Measurements from ENCODE around the gene IL22RA1.

The IL22RA1 gene

DNA sequence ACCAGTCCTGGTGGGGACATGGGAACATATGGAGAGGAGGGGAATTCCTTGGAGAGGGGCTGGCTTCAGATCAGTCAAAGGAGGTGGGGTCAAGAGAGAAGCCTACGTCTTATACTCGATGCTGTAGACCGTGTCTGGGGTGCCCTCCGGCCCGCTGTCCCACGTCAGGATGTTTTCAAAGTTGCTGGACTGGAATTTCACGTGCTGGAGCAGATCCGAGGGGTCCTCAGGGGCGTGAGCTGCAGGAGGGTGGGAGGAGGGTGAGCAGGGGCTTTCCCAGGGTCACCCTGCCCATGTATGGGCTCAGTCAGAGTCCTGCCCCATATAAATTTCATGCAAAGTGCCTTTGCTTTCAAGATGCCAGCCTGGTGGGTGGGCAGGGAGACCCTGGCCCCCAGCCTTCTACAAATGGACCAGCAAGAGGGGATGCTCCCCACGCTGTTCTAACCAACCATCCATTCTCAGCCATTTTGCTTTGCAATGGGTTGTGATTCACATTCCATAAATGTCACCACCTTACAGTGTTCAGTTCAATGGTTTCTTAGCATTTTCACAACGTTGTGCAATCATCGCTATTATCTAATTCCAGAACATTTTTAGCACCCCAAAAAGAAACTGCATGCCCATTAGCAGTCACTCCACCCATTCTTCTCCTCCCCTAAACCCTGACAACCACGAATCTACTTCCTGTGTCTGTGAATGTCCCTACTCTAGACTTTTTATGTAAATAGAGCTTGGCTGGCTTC lies 4.3 kb downstream of the IL22RA1 start:
- no peaks in the 10 kb centered on the region for H3K4me1 Mint-ChIP-seq (ENCODE audit: low read depth)
- intact Hi-C loops (cut with micrococcal nuclease) = no loop called here
- H3K4me3 Mint-ChIP-seq = no peak overlapping the region
- no peak overlapping the region for H3K27ac Mint-ChIP-seq
- peaks cover 11% of the 10 kb centered on the region for H3K27me3 Mint-ChIP-seq
- no peaks in the 10 kb centered on the region for H3K36me3 Mint-ChIP-seq (ENCODE audit: low read depth)
- H3K9me3 Mint-ChIP-seq = no peaks in the 10 kb centered on the region

DNA sequence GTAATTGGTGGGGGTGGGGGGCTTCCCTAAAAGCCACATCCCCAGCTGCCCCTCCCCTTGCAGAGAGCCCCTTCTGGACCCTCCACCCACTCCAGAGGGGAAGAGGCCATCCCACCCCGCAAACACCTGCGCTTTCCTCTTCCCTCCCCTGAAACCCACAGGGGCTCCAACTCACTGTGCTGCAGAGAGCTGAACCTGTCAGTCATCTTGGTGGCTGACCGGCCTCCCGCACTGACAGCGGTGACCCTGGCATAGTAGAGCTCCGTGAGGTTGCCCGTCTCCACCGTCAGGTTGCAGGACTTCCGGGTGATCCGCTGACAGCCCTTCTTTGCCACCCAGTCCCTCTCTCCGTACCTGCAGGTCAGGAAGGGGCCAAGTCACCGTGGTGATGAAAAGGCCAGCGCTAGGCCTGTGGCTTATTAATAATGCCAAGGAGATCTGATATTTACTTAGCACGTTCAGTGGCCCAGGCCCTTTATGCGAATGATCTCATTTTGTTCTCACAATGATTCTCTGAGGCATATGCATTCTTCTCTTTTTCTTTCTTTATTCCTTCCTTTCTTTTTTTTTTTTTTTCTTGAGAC lies 5.9 kb downstream of the IL22RA1 start:
- H3K27me3 Mint-ChIP-seq = peaks cover 10% of the 10 kb centered on the region
- no peaks in the 10 kb centered on the region for H3K4me1 Mint-ChIP-seq (ENCODE audit: low read depth)
- no peaks in the 10 kb centered on the region for H3K9me3 Mint-ChIP-seq
- H3K36me3 Mint-ChIP-seq (ENCODE audit: low read depth) = no peaks in the 10 kb centered on the region
- intact Hi-C loops (cut with micrococcal nuclease) = no loop called here
- H3K27ac Mint-ChIP-seq = no peak overlapping the region
- H3K4me3 Mint-ChIP-seq = no peak overlapping the region

DNA sequence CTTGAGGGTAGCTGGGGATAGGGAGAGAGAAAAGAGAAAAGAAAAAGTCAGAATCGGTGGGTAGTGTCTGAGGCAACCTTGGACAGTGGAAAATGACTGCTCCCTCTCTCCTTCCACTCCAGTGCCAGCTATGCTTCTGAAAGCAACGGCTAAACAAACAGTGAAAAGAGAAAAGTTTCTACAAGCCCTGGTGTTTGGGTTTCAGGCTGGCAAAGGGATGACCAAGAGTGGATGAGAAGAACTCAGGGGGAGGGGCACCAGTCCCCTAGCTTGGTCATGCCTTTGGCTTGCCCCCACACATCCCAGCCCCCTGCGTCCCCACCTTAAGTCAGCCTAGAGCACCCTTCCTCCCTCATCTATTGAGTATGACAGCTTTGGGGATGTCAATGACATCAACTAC lies 8.6 kb downstream of the IL22RA1 start:
- intact Hi-C loops (cut with micrococcal nuclease) = no loop called here
- Mint-ChIP-seq H3K9me3 (peaks cover under 1% of the 10 kb centered on the region), H3K36me3 (ENCODE audit: low read depth) (no peaks in the 10 kb centered on the region), H3K4me3 (no peak overlapping the region), H3K27ac (no peak overlapping the region), H3K4me1 (ENCODE audit: low read depth) (no peaks in the 10 kb centered on the region), H3K27me3 (peaks cover 10% of the 10 kb centered on the region)

DNA sequence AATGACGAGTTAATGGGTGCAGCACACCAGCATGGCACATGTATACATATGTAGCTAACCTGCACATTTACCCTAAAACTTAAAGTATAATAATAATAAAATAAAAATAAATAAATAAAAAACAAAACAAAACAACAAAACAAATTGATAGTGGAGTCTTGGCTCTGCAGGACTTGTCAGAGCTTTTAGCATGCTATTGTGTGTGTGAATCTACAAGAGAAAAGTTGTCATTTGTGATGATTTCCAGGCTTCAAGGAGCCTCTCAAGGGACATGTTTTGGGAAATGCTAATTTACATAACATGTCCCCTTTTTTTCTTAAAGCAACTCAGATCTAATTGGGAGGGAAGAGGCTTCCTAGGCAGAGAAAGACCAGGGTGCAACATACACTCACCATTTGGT lies 9.1 kb downstream of the IL22RA1 start:
- peaks cover 7% of the 10 kb centered on the region for H3K9me3 Mint-ChIP-seq
- H3K27me3 Mint-ChIP-seq = peaks cover 14% of the 10 kb centered on the region
- H3K27ac Mint-ChIP-seq = no peak overlapping the region
- no peaks in the 10 kb centered on the region for H3K4me1 Mint-ChIP-seq (ENCODE audit: low read depth)
- intact Hi-C loops (cut with micrococcal nuclease) = no loop called here
- no peaks in the 10 kb centered on the region for H3K36me3 Mint-ChIP-seq (ENCODE audit: low read depth)
- no peak overlapping the region for H3K4me3 Mint-ChIP-seq

DNA sequence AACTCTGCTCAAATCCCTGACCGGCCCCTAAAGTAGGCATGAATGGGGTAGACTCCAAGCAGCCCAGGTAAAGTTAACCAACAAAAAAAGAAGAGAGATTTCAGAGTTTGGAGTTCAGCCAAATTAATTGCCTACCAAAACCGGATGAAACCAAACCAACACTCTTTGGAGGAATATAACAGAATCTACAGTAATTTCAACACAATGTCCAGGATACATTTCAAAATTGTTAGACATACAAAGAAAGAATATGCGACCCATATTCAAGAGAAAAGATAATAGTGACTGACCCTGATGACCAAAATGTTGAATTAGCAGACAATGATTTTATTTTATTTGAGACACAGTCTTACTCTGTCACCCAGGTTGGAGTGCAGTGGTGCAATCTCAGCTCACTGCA lies 12.6 kb downstream of the IL22RA1 start:
- H3K27ac Mint-ChIP-seq = no peak overlapping the region
- intact Hi-C loops (cut with micrococcal nuclease) = no loop called here
- H3K4me1 Mint-ChIP-seq (ENCODE audit: low read depth) = peaks cover 5% of the 10 kb centered on the region
- H3K36me3 Mint-ChIP-seq (ENCODE audit: low read depth) = no peaks in the 10 kb centered on the region
- no peak overlapping the region for H3K4me3 Mint-ChIP-seq
- H3K27me3 Mint-ChIP-seq = peaks cover 9% of the 10 kb centered on the region
- peaks cover 7% of the 10 kb centered on the region for H3K9me3 Mint-ChIP-seq

DNA sequence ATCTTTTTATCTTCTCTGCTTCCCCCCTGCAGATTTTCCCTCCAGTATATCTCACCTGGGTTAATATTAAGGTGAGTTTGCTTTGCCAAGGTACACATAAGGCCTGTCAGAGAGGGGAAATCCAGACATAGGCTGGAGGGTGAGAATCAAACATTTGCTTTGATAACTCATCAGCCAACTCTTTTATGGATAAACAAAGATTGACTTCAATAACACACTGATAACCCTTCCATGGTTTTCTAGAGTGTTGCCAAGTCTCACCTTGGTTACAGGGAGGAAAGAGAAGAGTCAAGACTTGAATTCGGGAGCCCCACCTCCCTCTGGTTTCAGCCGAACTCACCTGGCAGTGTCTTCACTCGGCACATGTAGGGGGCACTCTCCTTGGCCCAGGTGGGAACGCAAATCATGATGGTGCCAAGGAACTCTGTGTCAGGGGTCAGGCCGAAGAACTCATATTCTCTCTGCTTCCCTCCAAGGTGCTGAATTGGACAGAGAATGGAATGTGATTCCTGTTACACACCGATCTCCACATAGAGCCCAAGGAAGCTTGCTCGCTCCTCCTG lies 15.1 kb downstream of the IL22RA1 start:
- Mint-ChIP-seq H3K4me3 (no peak overlapping the region), H3K4me1 (ENCODE audit: low read depth) (peaks cover 5% of the 10 kb centered on the region), H3K27me3 (peaks cover 6% of the 10 kb centered on the region), H3K27ac (no peak overlapping the region), H3K36me3 (ENCODE audit: low read depth) (no peaks in the 10 kb centered on the region), H3K9me3 (peaks cover 7% of the 10 kb centered on the region)
- intact Hi-C loops (cut with micrococcal nuclease) = no loop called here

DNA sequence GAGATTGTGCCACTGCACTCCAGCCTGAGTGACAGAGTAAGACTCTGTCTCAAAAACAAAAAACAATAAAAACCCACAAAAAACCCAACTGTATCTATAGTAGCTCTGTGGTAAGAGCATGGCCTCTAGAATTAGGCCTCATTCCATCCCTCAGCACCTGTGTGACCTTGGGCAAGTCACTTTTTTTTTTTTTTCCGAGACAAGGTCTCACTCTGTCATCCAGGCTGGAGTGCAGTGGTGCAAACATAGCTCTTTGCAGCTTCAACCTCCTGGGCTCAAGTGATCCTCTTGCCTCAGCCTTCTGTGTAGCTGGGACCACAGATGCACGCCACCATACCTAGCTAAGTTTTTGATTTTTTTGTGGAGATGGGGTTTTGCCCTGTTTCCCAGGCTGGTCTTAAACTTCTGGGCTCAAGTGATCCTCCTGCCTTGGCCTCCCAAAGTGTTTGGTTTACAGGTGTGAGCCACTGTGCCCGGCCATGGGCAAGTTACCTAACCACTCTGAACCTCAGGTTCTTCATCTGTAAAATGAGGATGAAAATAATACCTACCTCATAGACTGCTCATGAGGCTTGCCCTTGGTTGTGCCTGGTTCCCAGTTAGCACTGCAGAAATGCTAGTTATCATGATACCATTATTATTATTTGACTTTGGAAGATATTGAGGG lies 15.7 kb downstream of the IL22RA1 start:
- no peak overlapping the region for H3K4me3 Mint-ChIP-seq
- peaks cover 7% of the 10 kb centered on the region for H3K9me3 Mint-ChIP-seq
- intact Hi-C loops (cut with micrococcal nuclease) = no loop called here
- no peaks in the 10 kb centered on the region for H3K36me3 Mint-ChIP-seq (ENCODE audit: low read depth)
- H3K27ac Mint-ChIP-seq = no peak overlapping the region
- peaks cover 5% of the 10 kb centered on the region for H3K4me1 Mint-ChIP-seq (ENCODE audit: low read depth)
- H3K27me3 Mint-ChIP-seq = peaks cover 6% of the 10 kb centered on the region

DNA sequence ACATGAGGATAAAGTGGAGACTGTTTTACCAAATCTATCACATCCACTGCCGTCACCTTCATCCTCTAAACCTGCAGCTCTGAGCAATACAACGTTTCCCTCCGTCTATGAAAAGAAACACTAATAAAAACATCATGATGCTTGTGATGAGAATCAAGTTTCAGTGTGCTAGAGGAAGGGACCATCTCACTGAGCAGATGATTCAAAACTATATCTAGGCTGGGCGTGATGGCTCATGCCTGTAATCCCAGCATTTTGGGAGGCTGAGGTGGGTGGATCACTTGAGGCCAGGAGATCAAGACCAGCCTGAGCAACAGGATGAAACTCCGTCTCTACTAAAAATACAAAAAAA lies 16.3 kb downstream of the IL22RA1 start:
- H3K4me3 Mint-ChIP-seq = no peak overlapping the region
- intact Hi-C loops (cut with micrococcal nuclease) = no loop called here
- H3K27me3 Mint-ChIP-seq = peaks cover 3% of the 10 kb centered on the region
- H3K9me3 Mint-ChIP-seq = peaks cover 7% of the 10 kb centered on the region
- no peaks in the 10 kb centered on the region for H3K36me3 Mint-ChIP-seq (ENCODE audit: low read depth)
- H3K4me1 Mint-ChIP-seq (ENCODE audit: low read depth) = peaks cover 5% of the 10 kb centered on the region
- no peak overlapping the region for H3K27ac Mint-ChIP-seq

DNA sequence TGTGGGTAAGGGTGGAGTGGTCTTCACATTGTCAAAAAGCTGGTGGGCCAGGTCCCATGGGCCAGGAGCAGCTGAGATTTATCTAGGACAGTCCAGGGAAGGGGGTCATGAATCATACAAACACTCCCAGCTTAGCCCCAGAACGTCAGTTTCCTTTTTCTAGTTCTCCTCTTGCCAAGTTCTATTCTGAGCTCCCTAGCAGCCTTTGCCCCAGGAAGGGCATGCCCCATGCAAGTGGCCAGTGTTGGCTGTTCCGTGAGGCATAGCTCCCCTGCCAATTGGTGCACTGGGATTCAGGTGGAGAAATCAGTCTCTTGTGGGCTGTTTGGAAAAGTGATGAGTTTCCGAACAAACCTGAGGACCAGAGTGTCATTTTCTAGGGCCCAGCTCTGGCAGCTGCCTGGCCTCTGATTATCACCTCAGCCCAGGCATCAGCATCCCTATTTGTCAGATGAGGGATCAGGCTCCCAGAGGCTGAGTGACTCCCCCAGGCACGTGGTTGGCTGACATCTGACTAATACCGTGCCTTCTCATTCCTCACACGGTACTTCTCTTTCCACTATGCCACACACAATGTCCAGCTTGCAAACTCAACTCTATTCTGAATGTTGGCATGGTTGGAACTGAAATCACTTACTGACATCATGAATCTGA lies 16.8 kb downstream of the IL22RA1 start:
- no peaks in the 10 kb centered on the region for H3K36me3 Mint-ChIP-seq (ENCODE audit: low read depth)
- H3K27me3 Mint-ChIP-seq = peaks cover 3% of the 10 kb centered on the region
- no peak overlapping the region for H3K27ac Mint-ChIP-seq
- H3K4me1 Mint-ChIP-seq (ENCODE audit: low read depth) = peaks cover 5% of the 10 kb centered on the region
- intact Hi-C loops (cut with micrococcal nuclease) = no loop called here
- peaks cover 7% of the 10 kb centered on the region for H3K9me3 Mint-ChIP-seq
- H3K4me3 Mint-ChIP-seq = no peak overlapping the region

DNA sequence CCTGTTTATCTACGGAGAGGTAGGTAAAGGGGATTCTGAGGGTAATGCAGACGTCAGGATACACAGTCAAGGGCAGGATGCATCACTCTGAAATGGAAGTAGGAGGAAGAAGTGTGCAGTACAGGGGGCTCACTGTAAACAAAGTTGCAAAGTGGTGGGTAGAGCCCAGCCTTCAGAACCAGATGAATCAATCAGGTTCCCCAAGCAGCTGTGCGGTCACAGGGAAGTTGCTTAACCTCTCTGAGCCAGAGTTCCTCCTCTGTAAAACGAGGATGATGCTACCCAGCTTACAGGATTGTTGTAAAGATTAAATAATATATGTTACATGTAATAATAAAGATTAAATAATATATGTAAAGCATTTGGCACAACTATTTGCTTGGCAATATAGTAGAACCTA lies 17.5 kb downstream of the IL22RA1 start:
- H3K27me3 Mint-ChIP-seq = peaks cover 3% of the 10 kb centered on the region
- intact Hi-C loops (cut with micrococcal nuclease) = no loop called here
- H3K4me3 Mint-ChIP-seq = no peak overlapping the region
- H3K27ac Mint-ChIP-seq = no peak overlapping the region
- peaks cover 5% of the 10 kb centered on the region for H3K4me1 Mint-ChIP-seq (ENCODE audit: low read depth)
- H3K9me3 Mint-ChIP-seq = peaks cover 7% of the 10 kb centered on the region
- no peaks in the 10 kb centered on the region for H3K36me3 Mint-ChIP-seq (ENCODE audit: low read depth)

DNA sequence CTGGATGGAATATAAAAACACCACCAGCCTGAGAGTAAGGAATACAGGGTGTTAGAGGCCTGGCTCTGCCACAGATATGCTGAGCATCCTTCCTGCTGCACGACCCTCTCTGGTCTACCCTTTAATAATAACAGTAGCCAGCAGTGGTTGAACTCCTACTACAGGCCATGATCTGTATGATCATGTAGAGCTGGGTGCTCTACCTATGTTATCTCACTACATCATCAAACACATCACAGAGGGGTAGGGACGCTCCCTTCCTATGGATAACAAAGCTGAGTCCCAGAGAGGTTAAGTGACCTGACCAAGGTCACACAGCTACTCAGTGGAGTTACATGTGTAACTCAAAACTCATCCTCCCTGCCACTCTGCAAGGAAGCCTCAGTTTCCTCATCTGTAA lies 18.0 kb downstream of the IL22RA1 start:
- H3K27ac Mint-ChIP-seq = no peak overlapping the region
- intact Hi-C loops (cut with micrococcal nuclease) = no loop called here
- no peaks in the 10 kb centered on the region for H3K36me3 Mint-ChIP-seq (ENCODE audit: low read depth)
- peaks cover 5% of the 10 kb centered on the region for H3K4me1 Mint-ChIP-seq (ENCODE audit: low read depth)
- H3K27me3 Mint-ChIP-seq = peaks cover 3% of the 10 kb centered on the region
- H3K4me3 Mint-ChIP-seq = no peak overlapping the region
- H3K9me3 Mint-ChIP-seq = peaks cover 7% of the 10 kb centered on the region

DNA sequence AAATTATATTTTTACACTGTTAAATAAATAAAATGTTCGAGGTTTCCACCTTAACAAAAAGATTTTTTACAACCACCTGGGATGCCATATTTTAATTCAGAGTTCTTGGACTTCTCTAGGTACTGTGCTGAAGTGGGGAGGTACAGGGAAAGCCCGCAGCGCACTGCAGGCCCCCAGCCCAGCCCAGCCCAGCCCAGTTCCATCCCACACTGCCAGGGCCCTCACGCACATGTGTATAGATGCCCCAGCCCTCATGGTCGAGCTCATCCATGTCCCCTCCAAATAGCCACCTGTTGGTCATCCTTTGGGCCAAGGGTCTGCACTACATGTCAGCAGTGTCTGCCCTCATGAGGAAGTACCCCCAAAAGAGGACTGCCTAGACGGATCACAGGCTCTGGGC lies 19.3 kb downstream of the IL22RA1 start:
- Mint-ChIP-seq H3K4me1 (ENCODE audit: low read depth) (peaks cover 5% of the 10 kb centered on the region), H3K27ac (no peak overlapping the region), H3K4me3 (no peak overlapping the region), H3K9me3 (no peaks in the 10 kb centered on the region), H3K27me3 (no peaks in the 10 kb centered on the region), H3K36me3 (ENCODE audit: low read depth) (no peaks in the 10 kb centered on the region)
- intact Hi-C loops (cut with micrococcal nuclease) = no loop called here

DNA sequence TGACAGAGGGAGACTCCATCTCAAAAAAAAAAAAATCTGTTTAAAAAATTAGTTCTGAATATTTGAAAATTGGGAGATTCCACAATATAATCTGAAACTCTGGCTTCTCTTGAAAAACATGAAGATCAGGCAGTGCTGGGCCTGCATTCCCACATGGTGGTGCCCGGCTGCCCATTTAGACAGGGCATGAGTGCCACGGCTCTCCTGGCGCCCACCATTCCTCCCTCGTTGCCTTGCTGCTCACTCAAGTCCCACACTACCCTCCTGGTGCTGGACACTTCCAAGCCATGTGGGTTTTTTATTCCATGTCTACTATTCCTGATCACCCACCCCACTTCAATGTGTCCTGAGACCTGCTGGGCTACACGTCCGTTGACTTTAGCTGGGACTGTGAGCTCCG lies 20.2 kb downstream of the IL22RA1 start:
- intact Hi-C loops (cut with micrococcal nuclease) = no loop called here
- Mint-ChIP-seq H3K36me3 (ENCODE audit: low read depth) (no peaks in the 10 kb centered on the region), H3K27me3 (peaks cover under 1% of the 10 kb centered on the region), H3K4me3 (no peak overlapping the region), H3K4me1 (ENCODE audit: low read depth) (peaks cover 5% of the 10 kb centered on the region), H3K9me3 (no peaks in the 10 kb centered on the region), H3K27ac (no peak overlapping the region)

DNA sequence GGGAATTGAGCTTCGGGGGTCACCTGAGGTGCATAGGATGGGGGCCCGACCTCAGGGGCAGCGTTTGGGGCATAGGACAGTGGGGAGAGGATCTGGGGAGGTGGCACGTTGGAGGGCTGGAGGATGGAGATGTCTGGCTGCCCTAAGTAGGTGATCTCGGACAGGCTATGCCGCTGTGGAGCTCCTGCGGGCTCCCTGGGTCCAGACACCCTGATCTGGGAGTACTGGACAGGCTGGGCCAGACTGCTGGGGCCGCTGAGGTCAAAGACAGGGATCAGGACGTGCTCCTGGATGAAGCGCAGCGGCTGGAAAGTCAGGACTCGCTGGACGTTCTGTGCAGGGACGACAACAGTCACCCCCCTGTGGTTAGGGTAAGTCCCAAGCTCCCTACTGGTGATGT lies 21.5 kb downstream of the IL22RA1 start:
- no peaks in the 10 kb centered on the region for H3K9me3 Mint-ChIP-seq
- no peak overlapping the region for H3K4me3 Mint-ChIP-seq
- no peaks in the 10 kb centered on the region for H3K36me3 Mint-ChIP-seq (ENCODE audit: low read depth)
- intact Hi-C loops (cut with micrococcal nuclease) = no loop called here
- no peak overlapping the region for H3K27ac Mint-ChIP-seq
- H3K4me1 Mint-ChIP-seq (ENCODE audit: low read depth) = peaks cover 5% of the 10 kb centered on the region
- peaks cover 3% of the 10 kb centered on the region for H3K27me3 Mint-ChIP-seq

Measured in dendritic cell treated with granulocyte-macrophage colony-stimulating factor and Interleukin-4, amounts not matched to agents 40 ng/mL and 50 ng/mL, for 4 days (primary cell).